ENCODE data around the gene BEST4. TPM values are rescaled to one million over a fixed set of nuclear protein-coding genes. Genes with fewer than 3 reads are reported as not detected.
A peak's percentile ranks its signal among the peaks of the same experiment; 100 is the strongest.
"Not testable (repeated sequence)": the region's sequence is repeated elsewhere in the genome, so short reads cannot be mapped to it uniquely, and the experiment has no call there.

BEST4 gene
- total RNA-seq, 1 donor from 2014 or later = 0.12 TPM

DNA sequence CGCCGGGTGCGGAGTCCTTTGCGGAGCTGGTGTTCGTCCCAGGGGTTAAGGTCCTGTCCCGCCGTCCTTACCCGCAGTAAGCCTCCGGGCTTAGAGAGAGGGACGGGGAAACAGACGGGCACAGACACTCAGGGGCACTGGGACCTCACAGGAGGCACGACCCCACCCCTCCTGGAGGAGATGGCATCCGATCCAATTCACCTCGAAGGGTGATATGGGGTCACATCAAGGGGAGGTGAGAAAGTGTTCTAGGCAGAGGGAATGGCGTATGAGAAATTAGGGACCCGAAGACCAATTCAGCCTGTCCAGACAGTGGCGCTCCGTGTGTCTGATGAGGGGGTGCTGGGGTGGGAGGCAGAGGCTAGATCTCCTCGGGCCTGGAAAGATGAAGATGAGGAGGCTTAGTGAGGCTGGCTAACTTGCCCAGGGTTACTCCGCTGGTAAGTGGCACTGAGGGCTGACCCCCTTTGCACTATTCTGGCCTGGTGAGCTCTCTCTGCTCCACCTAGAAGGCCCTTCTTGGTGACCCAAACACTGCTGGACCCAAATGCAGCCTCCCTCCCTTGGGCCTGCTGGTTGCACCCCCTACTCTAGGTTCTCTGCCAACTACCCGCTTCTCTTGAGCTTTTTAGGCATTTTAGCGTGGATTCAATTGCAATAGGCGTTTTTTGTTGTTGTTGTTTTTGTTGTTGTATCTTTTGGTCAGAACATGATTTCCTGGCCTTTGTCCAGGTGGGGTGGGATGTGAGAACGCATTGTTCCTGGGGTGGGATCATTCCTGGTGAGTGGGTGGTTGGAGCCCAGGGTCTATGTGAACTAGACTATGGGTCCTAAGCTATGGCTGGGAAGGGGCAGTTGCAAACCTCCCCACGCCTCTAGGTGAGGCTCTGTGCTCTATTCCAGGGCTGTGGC, 32.6 kb upstream of the BEST4 start:
- peak; percentile 41 for ATAC-seq
- intact Hi-C loops (cut with micrococcal nuclease) = no loop called here
- DNase-seq = peak; percentile 13

DNA sequence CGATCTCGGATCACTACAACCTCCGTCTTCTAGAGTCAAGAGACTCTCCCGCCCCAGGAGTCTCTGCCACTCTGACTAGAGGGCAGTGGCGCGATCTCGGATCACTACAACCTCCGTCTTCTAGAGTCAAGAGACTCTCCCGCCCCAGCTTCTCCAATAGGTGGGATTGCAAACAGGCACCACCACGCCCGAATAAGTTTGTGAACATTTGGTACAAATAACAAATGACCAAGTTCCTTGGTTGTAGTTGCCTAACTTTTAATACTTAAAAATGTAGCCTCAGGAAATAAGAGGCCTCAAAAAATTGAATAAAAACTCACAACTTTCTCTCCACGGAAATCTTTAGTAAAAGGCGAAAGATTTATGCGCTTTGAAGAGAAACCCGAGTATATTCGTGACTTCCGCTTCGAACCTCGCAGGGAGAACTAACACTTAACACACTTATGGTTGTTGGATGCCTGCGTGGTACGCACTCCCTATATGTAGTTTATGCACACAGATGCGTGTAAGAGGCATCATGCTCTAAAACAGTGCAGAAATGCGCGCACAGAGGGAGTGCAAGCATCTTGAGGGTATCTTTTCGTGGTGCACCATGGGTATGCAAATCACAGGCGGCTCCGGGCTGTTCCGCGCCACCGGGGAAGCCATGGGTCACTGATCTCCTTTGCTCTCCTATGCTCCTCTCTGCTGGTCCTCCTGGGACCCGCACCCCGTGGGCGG, 31.8 kb upstream of the BEST4 start:
- intact Hi-C loops (cut with micrococcal nuclease) = no loop called here
- peak; percentile 90 for ATAC-seq
- DNase-seq = peak; percentile 84

DNA sequence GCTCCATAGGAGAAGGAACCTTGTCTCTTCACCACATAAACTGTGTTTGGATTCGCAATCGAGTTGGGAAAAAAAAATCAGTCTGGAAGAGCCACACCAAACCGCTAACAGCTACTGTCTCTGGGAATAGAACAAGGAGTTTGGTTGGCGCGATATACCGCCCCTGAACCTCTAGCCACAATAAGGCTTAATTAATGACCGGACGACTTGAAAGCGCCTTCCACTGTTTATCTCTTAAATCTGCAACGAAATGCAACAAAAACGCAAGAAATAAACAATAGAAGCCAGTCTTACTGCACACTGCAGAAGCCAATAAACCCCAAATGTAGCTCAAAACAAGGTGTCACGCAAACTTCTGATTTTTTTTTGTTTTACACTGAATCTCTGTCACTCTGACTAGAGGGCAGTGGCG, 31.2 kb upstream of the BEST4 start:
- intact Hi-C loops (cut with micrococcal nuclease) = no loop called here
- no peak for DNase-seq

DNA sequence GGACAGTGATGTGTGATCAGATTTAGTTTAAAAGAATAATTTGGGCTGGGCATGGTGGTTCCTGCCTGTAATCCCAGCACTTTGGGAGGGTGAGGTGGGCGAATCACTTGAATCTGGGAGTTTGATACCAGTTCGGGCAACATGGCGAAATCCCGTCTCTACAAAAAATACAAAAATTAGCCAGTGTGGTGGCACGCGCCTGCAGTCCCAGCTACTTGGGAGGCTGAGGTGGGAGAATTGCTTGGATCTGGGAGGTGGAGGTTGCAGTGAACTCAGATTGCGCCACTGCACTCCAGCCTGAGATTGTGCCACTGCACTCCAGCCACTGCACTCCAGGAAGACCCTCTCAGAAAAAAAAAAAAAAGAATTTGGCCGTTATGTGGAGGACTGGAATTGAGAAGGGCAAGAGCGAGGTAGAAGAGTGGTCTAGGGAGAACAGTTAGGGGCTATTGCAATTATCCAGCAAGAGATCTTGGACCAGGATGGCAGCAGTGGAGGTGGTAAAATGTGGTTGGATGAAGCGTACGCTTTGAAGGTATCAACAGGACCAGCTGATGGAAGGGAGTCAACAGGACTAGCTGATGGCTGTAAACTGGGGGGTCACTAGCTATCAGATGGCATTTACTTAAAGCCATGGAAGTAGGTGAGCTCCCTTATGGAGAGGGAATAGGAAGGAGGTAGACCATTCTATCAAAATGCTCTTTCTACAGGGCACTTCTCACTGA, 30.0 kb upstream of the BEST4 start:
- DNase-seq (peak; percentile 9), ATAC-seq (no peak)
- intact Hi-C loops (cut with micrococcal nuclease) = no loop called here

More for the DNA sequence above, 31.2 kb upstream of the BEST4 start:
- ATAC-seq = peak; percentile 21

DNA sequence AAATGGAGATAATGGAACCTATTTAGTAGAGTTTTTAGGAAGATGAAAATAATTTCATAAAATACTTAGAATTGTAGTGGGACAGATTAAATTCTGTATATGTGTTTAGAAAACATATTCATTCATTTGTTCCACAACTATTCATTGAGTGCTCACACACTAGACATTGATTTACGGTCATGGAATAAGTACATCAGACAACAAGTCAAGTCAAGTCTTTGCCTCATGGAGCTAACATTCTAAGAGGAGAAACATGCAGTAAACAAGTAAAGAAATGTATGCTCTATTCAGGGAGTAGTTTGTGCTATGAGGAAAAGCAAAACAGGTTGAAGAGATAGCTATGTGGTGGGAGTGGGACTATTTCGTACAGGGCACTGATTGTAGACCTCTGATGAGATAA, 29.3 kb upstream of the BEST4 start:
- no peak for DNase-seq
- no peak for ATAC-seq
- intact Hi-C loops (cut with micrococcal nuclease) = no loop called here

DNA sequence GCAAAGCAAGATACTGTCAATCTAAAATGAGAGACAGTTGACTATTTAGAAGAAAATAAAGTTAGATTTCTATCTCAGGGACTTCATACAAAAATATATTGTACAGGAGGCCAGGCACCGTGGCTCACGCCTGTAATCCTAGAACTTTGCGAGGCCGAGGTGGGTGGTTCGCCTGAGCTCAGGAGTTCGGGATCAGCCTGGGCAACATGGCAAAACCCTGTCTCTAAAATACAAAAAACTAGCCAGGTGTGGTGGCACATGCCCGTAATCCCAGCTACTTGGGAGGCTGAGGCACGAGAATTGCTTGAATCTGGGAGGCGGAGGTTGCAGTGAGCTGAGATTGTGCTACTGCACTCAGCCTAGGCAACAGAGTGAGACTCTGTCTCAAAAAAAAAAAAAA, 28.0 kb upstream of the BEST4 start:
- not testable (repeated sequence) for ATAC-seq
- peak; percentile 10 for DNase-seq

DNA sequence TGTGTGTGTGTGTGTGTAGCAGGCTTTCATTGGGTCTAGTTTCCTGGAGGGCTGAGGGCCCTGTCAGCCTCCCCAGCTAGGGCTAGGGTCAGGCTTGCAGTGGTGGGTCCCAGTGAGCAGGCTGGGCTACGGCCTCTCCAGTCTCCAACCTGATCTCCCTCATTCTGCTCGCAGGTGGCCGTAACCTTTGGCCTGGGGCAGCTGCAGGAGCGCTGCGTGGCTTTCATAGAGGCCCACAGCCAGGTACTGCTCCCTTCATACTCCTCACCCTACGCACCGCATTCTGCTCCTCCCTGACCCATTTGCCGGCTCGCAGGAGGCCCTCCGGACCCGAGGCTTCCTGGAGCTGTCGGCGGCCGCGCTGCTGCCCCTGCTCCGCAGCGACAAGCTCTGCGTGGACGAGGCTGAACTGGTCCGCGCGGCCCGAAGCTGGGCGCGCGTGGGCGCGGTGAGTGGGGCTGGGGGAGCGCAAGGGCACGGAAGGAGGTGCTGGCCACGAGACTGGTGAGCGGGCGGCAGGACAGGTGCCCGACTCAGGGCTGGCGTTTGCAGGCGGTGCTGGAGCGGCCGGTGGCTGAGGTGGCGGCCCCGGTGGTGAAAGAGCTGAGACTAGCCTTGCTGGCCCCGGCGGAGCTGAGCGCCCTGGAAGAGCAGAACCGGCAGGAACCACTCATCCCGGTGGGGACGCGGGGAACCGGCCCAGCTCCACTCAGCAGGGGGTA, 25.0 kb upstream of the BEST4 start:
- ATAC-seq (peak; percentile 13), DNase-seq (peak; percentile 53)
- intact Hi-C loops (cut with micrococcal nuclease) = no loop called here

More for the DNA sequence above, 28.0 kb upstream of the BEST4 start:
- intact Hi-C loops (cut with micrococcal nuclease) = not testable (repeated sequence)

DNA sequence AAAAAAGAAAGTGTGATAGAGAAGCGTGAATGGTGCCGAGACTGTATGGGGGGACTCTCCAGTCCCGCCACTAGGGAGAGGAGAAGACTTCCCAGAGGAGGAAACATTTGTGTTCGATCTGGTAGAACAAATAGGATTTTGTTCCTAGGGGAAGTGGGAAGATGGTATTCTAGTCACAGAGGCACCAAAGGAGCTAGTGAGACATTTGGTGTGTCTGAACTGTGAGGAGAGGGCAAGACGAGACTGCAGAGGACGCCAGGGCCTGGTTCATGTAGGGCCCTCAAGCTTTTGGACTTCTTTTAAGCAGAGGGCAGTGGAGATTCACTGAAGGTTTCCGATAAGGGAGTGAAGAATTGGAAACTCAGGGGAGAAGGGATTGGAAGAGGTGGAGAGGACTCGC, 23.3 kb upstream of the BEST4 start:
- intact Hi-C loops (cut with micrococcal nuclease) = no loop called here
- peak; percentile 7 for DNase-seq
- ATAC-seq = no peak

DNA sequence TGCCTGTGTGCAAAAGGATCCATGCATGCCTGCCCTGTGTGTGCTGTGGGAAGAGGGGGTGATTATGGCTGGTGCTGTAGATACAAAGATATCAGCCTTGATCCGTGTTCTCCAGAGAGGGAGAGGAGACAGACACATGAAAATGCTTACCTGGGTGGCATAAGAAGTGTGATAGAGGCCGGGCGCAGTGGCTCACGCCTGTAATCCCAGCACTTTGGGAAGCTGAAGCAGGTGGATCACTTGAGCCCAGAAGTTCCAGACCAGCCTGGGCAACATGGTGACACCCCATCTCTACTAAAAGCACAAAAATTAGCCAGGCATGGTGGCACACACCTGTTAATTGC, 22.8 kb upstream of the BEST4 start:
- ATAC-seq; intact Hi-C loops (cut with micrococcal nuclease): not testable (repeated sequence)
- DNase-seq = peak; percentile 24

DNA sequence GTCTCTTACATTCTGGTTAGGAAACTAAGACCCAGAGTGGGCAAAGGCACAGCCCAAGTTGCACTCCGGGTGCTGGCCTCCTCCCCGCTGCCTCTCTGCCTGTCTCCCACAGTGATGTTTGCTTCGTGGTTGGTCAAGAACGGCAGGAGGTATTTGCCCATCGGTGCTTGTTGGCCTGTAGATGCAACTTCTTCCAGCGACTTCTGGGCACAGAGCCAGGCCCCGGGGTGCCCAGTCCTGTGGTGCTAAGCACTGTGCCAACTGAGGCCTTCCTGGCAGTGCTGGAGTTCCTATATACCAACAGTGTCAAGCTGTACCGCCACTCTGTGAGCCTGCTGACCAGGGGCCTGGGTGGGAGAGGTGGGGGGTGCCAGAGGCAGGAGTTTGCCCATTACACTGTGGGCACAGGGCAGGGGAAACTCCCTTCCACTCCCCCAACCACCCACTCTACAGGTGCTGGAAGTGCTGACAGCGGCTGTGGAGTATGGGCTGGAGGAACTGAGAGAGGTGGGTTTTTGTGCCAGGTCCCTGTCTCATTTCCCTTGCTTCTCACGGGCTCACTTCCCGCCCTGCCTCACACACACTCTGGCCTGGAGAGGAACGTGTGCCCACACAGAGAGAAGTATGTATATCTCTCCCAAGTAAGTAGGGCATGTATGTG, 22.3 kb upstream of the BEST4 start:
- DNase-seq = peak; percentile 76
- intact Hi-C loops (cut with micrococcal nuclease) = no loop called here
- no peak for ATAC-seq

DNA sequence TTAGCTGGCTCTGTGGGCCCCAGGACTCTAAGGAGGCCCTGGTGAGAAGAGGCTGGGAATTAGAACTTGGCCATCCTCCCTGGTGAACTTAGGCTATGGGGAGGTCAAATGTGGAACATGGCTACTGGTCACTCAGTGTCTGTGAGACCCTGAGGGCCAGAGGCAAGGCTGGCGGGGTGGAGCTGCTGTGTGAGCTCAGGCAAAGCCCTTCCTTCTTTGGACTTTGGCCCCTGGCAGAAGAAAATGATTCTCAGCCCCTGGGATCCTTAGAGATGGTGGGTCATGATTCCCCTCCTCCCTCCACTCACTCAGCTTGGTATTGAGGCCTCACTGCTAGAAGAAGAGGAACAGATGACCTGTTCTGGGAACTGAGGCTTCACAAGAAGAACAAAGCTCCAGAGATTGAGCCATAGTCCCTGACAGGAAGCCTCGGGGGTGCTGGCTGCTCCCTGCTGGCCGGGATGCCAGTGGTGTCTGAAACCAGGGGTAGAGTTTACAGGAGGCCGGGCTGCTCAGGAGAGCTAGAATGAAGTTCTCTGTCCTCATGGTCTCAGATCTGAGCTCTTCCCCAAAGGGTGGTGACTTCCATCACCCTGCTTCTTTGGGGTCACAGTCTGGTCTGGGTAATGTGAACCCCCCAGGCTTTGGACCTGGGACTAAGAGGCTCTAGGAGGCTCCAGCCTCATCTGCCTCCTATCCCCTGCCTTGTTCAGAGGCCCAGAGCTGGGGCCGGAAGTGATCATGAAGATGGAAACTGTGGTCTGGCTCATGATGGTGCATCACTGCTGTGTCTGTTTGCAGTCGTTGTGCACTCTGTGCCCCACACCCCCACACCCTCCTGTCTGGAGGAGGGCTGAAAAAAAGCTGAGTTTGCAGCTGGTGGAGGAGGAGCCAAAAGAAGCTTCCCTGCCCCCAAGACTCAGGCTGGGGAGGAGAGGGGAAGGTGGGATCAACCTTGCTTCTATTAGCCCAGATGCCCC, 21.3 kb upstream of the BEST4 start:
- no peak for ATAC-seq
- intact Hi-C loops (cut with micrococcal nuclease) = no loop called here
- DNase-seq = peak; percentile 66

DNA sequence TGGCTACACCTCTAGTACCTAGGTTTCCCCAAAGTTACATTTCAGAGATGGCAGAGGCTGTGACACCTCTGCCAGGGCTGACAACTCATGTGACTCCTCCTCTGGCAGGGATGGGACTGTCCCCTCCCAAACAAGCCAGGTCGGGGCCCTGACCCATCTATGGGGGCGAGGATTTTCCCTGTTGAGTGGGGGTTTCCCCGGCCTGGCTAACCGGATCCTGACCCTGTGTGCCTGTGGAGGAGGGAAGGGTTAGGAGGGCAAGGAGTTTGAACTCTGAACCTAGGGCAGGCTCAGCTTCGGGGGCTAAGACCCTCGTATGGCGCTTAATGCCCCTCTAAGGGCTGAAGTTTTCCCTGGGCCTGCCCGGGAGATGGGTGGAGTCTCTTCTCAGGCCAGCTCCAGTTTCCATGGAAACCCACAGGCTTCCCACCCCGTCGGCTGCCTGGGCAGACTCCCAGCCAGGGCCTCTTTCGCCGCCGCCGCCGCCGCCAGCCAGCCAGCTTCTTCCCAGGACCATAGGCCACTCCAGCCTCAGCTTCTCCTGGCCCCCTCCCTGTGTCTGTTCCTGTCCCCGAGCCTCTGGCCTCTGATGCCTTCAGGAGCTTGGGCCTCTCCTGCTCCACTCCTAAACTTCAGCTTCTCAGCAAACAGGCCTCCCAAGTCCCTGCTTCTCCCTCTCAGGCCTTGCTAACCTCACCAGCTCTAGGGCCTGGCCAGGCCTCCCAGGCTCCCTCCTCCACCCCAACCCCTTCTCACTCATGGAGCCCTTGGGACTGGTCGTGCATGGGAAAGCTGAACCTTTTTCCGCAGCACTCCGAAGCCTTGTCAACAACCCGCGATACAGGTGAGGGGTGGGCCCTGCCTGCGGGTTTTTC, 20.3 kb upstream of the BEST4 start, which contains the start of gene BTBD19:
Gene BTBD19 (plus strand): TSS at position 461 of the 875 bp plus-strand sequence. CDS start 298 bp downstream, at position 759.
- DNase-seq (peak; percentile 91), ATAC-seq (peak; percentile 67)
- intact Hi-C loops (cut with micrococcal nuclease) = no loop called here

DNA sequence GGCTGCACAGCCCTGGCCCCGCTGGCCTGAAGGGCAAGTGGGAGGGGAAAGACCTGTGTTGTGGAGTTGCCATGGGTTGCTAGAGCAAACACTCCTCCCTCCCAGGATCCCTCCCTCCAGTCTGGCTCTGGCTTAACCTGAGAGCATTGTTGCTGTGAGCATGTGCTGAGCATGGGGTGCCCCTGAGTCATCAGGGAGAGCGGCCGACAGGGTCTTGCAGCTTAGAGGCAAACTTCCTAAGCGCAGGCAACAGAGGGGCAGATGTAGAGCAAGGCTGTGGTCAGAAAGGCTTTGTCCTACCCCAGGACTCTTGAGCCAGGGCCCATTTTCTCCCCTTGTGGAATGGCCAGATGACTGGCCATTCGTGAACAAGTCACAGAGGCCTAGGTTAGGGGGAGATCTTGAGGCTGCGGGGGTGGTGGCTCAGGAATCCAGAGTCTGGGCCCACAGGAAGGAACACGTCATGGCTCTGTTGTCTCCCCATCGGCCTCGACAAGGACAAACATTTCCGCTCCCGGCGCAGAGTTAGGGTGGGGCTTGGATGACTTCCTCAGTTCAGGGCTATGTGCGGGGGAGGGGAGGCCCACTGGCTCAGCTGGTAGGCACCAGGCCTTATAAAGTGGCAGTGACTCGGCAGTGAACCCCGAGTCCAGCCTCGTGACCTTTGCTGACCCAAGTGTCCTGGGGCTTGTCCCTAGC, 19.5 kb upstream of the BEST4 start:
- ATAC-seq = peak; percentile 83
- intact Hi-C loops (cut with micrococcal nuclease) = no loop called here

DNA sequence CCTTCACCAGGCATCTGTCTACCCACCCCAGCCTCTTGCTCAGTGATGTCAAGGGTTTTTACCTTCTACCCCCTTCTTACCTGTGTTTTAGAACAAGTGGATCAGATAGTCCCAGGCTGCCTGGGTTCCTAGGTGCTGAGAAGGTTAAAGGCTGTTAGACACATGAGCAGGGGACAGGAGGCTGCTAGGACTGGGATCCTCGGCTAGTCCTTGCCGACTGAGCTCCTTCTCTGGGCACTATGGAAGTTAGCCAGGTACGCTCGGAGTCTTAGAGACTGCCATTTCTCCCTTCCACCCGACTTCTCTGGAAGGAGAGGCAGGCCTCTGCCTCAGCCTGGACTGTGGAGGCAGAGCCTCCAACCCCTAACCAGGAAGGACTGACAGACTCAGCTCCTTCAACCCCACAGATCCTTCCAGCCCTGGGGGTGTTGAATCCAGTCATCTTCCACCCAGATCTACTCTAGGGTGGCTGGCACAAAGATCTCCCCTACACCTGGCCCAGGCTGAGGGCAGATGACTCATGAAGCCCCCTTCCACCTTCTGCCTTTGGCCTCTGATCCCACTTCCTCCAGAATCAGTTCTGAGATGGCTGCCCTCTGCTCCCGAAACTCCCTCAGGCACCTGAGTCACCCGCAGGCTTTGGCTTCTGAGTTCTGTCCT, 18.9 kb upstream of the BEST4 start, which contains the start of gene DYNLT4:
Gene DYNLT4 (minus strand): TSS at position 648 of the 660 bp plus-strand sequence. CDS start 683 bp downstream, outside the sequence.
- ATAC-seq = no peak
- intact Hi-C loops (cut with micrococcal nuclease) = no loop called here
- peak; percentile 28 for DNase-seq

More for the DNA sequence above, 19.5 kb upstream of the BEST4 start:
- DNase-seq = peak; percentile 96

Data from left ventricle myocardium superior (tissue), 1 donor.